Neural progenitor cell (in vitro differentiated cells): ENCODE measurements around the gene AP1G1. TPM values are rescaled to one million over a fixed set of nuclear protein-coding genes. Genes with fewer than 3 reads are reported as not detected.

ENCODE experiments used
- DNase-seq: peaks from one replicate; pipeline ENCODE4 v3.0.0-alpha.2; 2016; ENCODE audit warnings: low spot score
- H2AFZ ChIP-seq: fragments of 200-600 bp; sonication (generic); replicated peaks from 2 replicates; pipeline ENCODE4 v1.6.1; 2016; ENCODE audit warnings: antibody characterized with exemption
- H3F3A ChIP-seq: fragments of 200-600 bp; sonication (generic); 2 replicates; pipeline ENCODE4 v1.6.1; 2016; ENCODE audit warnings: antibody characterized with exemption, low read depth
- H3K27ac ChIP-seq: fragments of 200-600 bp; sonication (generic); 2 replicates; pipeline ENCODE4 v1.5.1; 2016; ENCODE audit warnings: mild to moderate bottlenecking
- H3K27me3 ChIP-seq: fragments of 200-600 bp; sonication (generic); 2 replicates; pipeline ENCODE4 v1.6.1; 2016; ENCODE audit warnings: mild to moderate bottlenecking, moderate library complexity
- H3K36me3 ChIP-seq: fragments of 200-600 bp; sonication (generic); 2 replicates; pipeline ENCODE4 v1.5.1; 2016
- H3K4me1 ChIP-seq: fragments of 200-600 bp; sonication (generic); 2 replicates; pipeline ENCODE4 v1.6.1; 2016; ENCODE audit warnings: mixed run types
- H3K4me2 ChIP-seq: fragments of 200-600 bp; sonication (generic); 2 replicates; pipeline ENCODE4 v1.6.1; 2016
- H3K4me3 ChIP-seq: fragments of 200-600 bp; sonication (generic); 2 replicates; pipeline ENCODE4 v1.5.1; 2016
- H3K79me2 ChIP-seq: fragments of 200-600 bp; sonication (generic); 2 replicates; pipeline ENCODE4 v1.6.1; 2016; ENCODE audit warnings: low read depth
- H3K9ac ChIP-seq: fragments of 200-600 bp; sonication (generic); 2 replicates; pipeline ENCODE4 v1.6.1; 2016
- H3K9me3 ChIP-seq: fragments of 200-600 bp; sonication (generic); 2 replicates; pipeline ENCODE4 v1.5.1; 2016; ENCODE audit warnings: low read depth
- H4K20me1 ChIP-seq: fragments of 200-600 bp; sonication (generic); 2 replicates; pipeline ENCODE4 v1.6.1; 2016; ENCODE audit warnings: low read depth
- H3K27ac Mint-ChIP-seq: 3 replicates; pipeline ENCODE4 v1.8.0; 2021; ENCODE audit warnings: mixed read lengths
- H3K27me3 Mint-ChIP-seq: 2 replicates; pipeline ENCODE4 v1.8.0; 2022; ENCODE audit warnings: low read depth, mild to moderate bottlenecking, inconsistent platforms, moderate library complexity, mixed read lengths; ENCODE audit not compliant: insufficient read depth
- H3K36me3 Mint-ChIP-seq: 3 replicates; pipeline ENCODE4 v1.8.0; 2021; ENCODE audit warnings: mixed read lengths
- H3K4me1 Mint-ChIP-seq: 3 replicates; pipeline ENCODE4 v1.8.0; 2021; ENCODE audit warnings: mixed read lengths
- H3K4me3 Mint-ChIP-seq: 3 replicates; pipeline ENCODE4 v1.8.0; 2021; ENCODE audit warnings: mild to moderate bottlenecking, moderate library complexity, mixed read lengths
- H3K9me3 Mint-ChIP-seq: 3 replicates; pipeline ENCODE4 v1.8.0; 2020; ENCODE audit warnings: mixed read lengths
- CTCF ChIP-seq: fragments of 200-600 bp; sonication (generic); IDR thresholded peaks from 2 replicates; pipeline ENCODE4 v1.5.1; 2017; ENCODE audit warnings: antibody characterized with exemption, mild to moderate bottlenecking
- EZH2 ChIP-seq: fragments of 200-600 bp; sonication (generic); IDR thresholded peaks from 2 replicates; pipeline ENCODE4 v1.6.1; 2017; ENCODE audit warnings: antibody characterized with exemption, mild to moderate bottlenecking, moderate library complexity
- EZH2phosphoT487 ChIP-seq: fragments of 200-600 bp; sonication (generic); IDR thresholded peaks from 2 replicates; pipeline ENCODE4 v1.6.1; 2017; ENCODE audit warnings: antibody characterized with exemption
- total RNA-seq: library from RNA; depleted of rRNA; stranded (reverse); fragments of >200 nt; gene quantifications from 2 replicates; pipeline ENCODE4 v1.2.3, GENCODE V29; 2015; ENCODE audit warnings: low replicate concordance

Gene AP1G1
- total RNA-seq, 1 donor from 2014 or later: 72.6 TPM

- no peak overlapping the region for H3K27ac ChIP-seq
- Mint-ChIP-seq H3K4me3 (no peak overlapping the region), H3K36me3 (peaks cover 27% of the 10 kb centered on the region), H3K9me3 (no peaks in the 10 kb centered on the region), H3K27me3 (no peaks in the 10 kb centered on the region), H3K27ac (no peak overlapping the region), H3K4me1 (no peaks in the 10 kb centered on the region)
- DNase-seq: no peak
- no peak overlapping the region for H3K9ac ChIP-seq
- H3K4me2 ChIP-seq: no peak overlapping the region
- peaks cover 10% of the 10 kb centered on the region for H3K36me3 ChIP-seq
- no peaks in the 10 kb centered on the region for H3K4me1 ChIP-seq
- no peaks in the 10 kb centered on the region for H3K27me3 ChIP-seq
- no peak overlapping the region for H3K4me3 ChIP-seq
- no peaks in the 10 kb centered on the region for H3K9me3 ChIP-seq
- H3F3A ChIP-seq: peaks cover 8% of the 10 kb centered on the region
- no peak overlapping the region for H2AFZ ChIP-seq
- H3K79me2 ChIP-seq: no peaks in the 10 kb centered on the region
- no peaks in the 10 kb centered on the region for H4K20me1 ChIP-seq
- TF ChIP-seq EZH2phosphoT487 (no peak), CTCF (no peak), EZH2 (no peak)
Observed at GRCh38 chr16:71758293-71758760, 50.3 kb downstream of the AP1G1 start.

GRCh38 chr16:71754652-71755051 is 54.0 kb downstream of the AP1G1 start:
- Histone ChIP-seq H2AFZ (no peak overlapping the region), H3F3A (peaks cover 9% of the 10 kb centered on the region), H3K9me3 (no peaks in the 10 kb centered on the region), H3K4me3 (no peak overlapping the region), H3K36me3 (peaks cover 10% of the 10 kb centered on the region), H3K9ac (no peak overlapping the region), H3K79me2 (no peaks in the 10 kb centered on the region), H4K20me1 (no peaks in the 10 kb centered on the region), H3K27me3 (no peaks in the 10 kb centered on the region), H3K4me1 (no peaks in the 10 kb centered on the region), H3K4me2 (no peak overlapping the region), H3K27ac (no peak overlapping the region)
- Mint-ChIP-seq H3K27ac (no peak overlapping the region), H3K27me3 (no peaks in the 10 kb centered on the region), H3K4me3 (no peak overlapping the region), H3K36me3 (peaks cover 18% of the 10 kb centered on the region), H3K4me1 (no peaks in the 10 kb centered on the region), H3K9me3 (no peaks in the 10 kb centered on the region)
- no peak for TF ChIP-seq CTCF
- TF ChIP-seq EZH2phosphoT487: no peak
- TF ChIP-seq EZH2: no peak
- DNase-seq: no peak

- no peak overlapping the region for H3K27ac Mint-ChIP-seq
- H3K27me3 Mint-ChIP-seq: no peaks in the 10 kb centered on the region
- Histone ChIP-seq H3K79me2 (no peaks in the 10 kb centered on the region), H3K4me3 (no peak overlapping the region), H3K36me3 (peaks cover 10% of the 10 kb centered on the region), H3K4me1 (no peaks in the 10 kb centered on the region), H3F3A (peaks cover 9% of the 10 kb centered on the region), H3K9ac (no peak overlapping the region), H3K9me3 (no peaks in the 10 kb centered on the region), H2AFZ (no peak overlapping the region), H3K27me3 (no peaks in the 10 kb centered on the region), H3K27ac (no peak overlapping the region), H4K20me1 (no peaks in the 10 kb centered on the region), H3K4me2 (no peak overlapping the region)
- no peak for DNase-seq
- H3K36me3 Mint-ChIP-seq: peaks cover 19% of the 10 kb centered on the region
- no peak for TF ChIP-seq EZH2
- TF ChIP-seq EZH2phosphoT487: no peak
- TF ChIP-seq CTCF: no peak
- H3K9me3 Mint-ChIP-seq: no peaks in the 10 kb centered on the region
- H3K4me1 Mint-ChIP-seq: no peaks in the 10 kb centered on the region
- no peak overlapping the region for H3K4me3 Mint-ChIP-seq
Observed at GRCh38 chr16:71754108-71754507, 54.5 kb downstream of the AP1G1 start.
